ENCODE results near the gene ERF. TPM values are rescaled to one million over a fixed set of nuclear protein-coding genes. Genes with fewer than 3 reads are reported as not detected.
A peak's percentile ranks its signal among the peaks of the same experiment; 100 is the strongest.

ERF gene
- total RNA-seq, 1 donor from 2014 or later = 11.6 TPM

GRCh38 chr19:42295831-42296525 is 41.0 kb upstream of the ERF start:
- Histone ChIP-seq H3K27me3 (ENCODE audit: control insufficient read depth, insufficient read depth, low read length) (no peaks in the 10 kb centered on the region), H3K36me3 (ENCODE audit: control insufficient read depth, insufficient read depth, low read length) (peaks cover 35% of the 10 kb centered on the region), H3K4me3 (ENCODE audit: low read depth, low read length) (no peak overlapping the region)
- TF ChIP-seq, protein P1, sequence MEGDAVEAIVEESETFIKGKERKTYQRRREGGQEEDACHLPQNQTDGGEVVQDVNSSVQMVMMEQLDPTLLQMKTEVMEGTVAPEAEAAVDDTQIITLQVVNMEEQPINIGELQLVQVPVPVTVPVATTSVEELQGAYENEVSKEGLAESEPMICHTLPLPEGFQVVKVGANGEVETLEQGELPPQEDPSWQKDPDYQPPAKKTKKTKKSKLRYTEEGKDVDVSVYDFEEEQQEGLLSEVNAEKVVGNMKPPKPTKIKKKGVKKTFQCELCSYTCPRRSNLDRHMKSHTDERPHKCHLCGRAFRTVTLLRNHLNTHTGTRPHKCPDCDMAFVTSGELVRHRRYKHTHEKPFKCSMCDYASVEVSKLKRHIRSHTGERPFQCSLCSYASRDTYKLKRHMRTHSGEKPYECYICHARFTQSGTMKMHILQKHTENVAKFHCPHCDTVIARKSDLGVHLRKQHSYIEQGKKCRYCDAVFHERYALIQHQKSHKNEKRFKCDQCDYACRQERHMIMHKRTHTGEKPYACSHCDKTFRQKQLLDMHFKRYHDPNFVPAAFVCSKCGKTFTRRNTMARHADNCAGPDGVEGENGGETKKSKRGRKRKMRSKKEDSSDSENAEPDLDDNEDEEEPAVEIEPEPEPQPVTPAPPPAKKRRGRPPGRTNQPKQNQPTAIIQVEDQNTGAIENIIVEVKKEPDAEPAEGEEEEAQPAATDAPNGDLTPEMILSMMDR (IDR thresholded peaks at IDR 0.05; ENCODE audit: insufficient read depth, low read length, severe bottlenecking) = peak; percentile 95
- peak; percentile 50 for FAIRE-seq
- DNase-seq (ENCODE audit: low read depth) = peak; percentile 64

GRCh38 chr19:42295342-42295741 is 40.4 kb upstream of the ERF start:
- TF ChIP-seq, protein P1 (IDR thresholded peaks at IDR 0.05; ENCODE audit: insufficient read depth, low read length, severe bottlenecking) = no peak
- Histone ChIP-seq H3K4me3 (ENCODE audit: low read depth, low read length) (no peak overlapping the region), H3K27me3 (ENCODE audit: control insufficient read depth, insufficient read depth, low read length) (no peaks in the 10 kb centered on the region), H3K36me3 (ENCODE audit: control insufficient read depth, insufficient read depth, low read length) (peaks cover 41% of the 10 kb centered on the region)
- no peak for DNase-seq (ENCODE audit: low read depth)
- no peak for FAIRE-seq

GRCh38 chr19:42294471-42295137 is 39.7 kb upstream of the ERF start:
- TF ChIP-seq, protein P1 (IDR thresholded peaks at IDR 0.05; ENCODE audit: insufficient read depth, low read length, severe bottlenecking) = no peak
- Histone ChIP-seq H3K27me3 (ENCODE audit: control insufficient read depth, insufficient read depth, low read length) (no peaks in the 10 kb centered on the region), H3K4me3 (ENCODE audit: low read depth, low read length) (no peak overlapping the region), H3K36me3 (ENCODE audit: control insufficient read depth, insufficient read depth, low read length) (peaks cover 46% of the 10 kb centered on the region)
- no peak for FAIRE-seq
- no peak for DNase-seq (ENCODE audit: low read depth)

DNA sequence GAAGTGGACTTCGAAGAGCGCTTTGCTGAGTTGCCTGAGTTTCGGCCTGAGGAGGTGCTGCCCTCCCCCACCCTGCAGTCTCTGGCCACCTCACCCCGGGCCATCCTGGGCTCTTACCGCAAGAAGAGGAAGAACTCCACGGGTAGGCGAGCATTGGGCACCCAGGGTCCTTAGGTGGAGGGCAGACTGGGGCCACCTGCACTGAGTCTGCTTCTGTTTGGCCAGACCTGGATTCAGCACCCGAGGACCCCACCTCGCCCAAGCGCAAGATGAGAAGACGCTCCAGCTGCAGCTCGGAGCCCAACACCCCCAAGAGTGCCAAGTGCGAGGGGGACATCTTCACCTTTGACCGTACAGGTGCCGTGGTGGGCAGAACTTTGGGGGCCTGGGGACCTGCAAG is 39.0 kb upstream of the ERF start:
- H3K36me3 ChIP-seq (ENCODE audit: control insufficient read depth, insufficient read depth, low read length) = peaks cover 51% of the 10 kb centered on the region
- FAIRE-seq (peak; percentile 13), DNase-seq (ENCODE audit: low read depth) (no peak)
- no peaks in the 10 kb centered on the region for H3K27me3 ChIP-seq (ENCODE audit: control insufficient read depth, insufficient read depth, low read length)
- H3K4me3 ChIP-seq (ENCODE audit: low read depth, low read length) = no peak overlapping the region
- TF ChIP-seq, protein P1 (IDR thresholded peaks at IDR 0.05; ENCODE audit: insufficient read depth, low read length, severe bottlenecking) = no peak

- H3K27me3 ChIP-seq (ENCODE audit: control insufficient read depth, insufficient read depth, low read length) = no peaks in the 10 kb centered on the region
- TF ChIP-seq, protein P1 (IDR thresholded peaks at IDR 0.05; ENCODE audit: insufficient read depth, low read length, severe bottlenecking) = no peak
- H3K4me3 ChIP-seq (ENCODE audit: low read depth, low read length) = no peak overlapping the region
- FAIRE-seq = no peak
- peaks cover 54% of the 10 kb centered on the region for H3K36me3 ChIP-seq (ENCODE audit: control insufficient read depth, insufficient read depth, low read length)
- no peak for DNase-seq (ENCODE audit: low read depth)
Observed at GRCh38 chr19:42293540-42293939, 38.6 kb upstream of the ERF start.

Data from bronchial epithelial cell (primary cell).